Transverse colon (tissue), 4 donors: ENCODE data around the gene UNC13C. TPM values are rescaled to one million over a fixed set of nuclear protein-coding genes. Genes with fewer than 3 reads are reported as not detected.

Source experiments
- DNase-seq: peaks from one replicate; pipeline ENCODE4 v3.0.0-alpha.2; 2019
- H3K27ac ChIP-seq, 4 donors: fragments of 200-600 bp; sonication (generic); 2 replicates each; pipeline ENCODE4 v1.5.1; 2016 to 2018; ENCODE audit warnings: inconsistent platforms in 4 of 4
- H3K27me3 ChIP-seq: fragments of 200-600 bp; sonication (generic); 2 replicates; pipeline ENCODE4 v1.5.1; 2017; ENCODE audit warnings: inconsistent platforms
- H3K36me3 ChIP-seq, 4 donors: fragments of 200-600 bp; sonication (generic); 2 replicates each; pipeline ENCODE4 v1.5.1; 2017 to 2019; ENCODE audit warnings: inconsistent platforms in 4 of 4
- H3K4me1 ChIP-seq, 4 donors: fragments of 200-600 bp; sonication (generic); 2 replicates each; pipeline ENCODE4 v1.5.1; 2017 to 2020; ENCODE audit warnings: inconsistent platforms in 4 of 4
- H3K4me3 ChIP-seq, 4 donors: fragments of 200-600 bp; sonication (generic); 1 replicate in 1 of 4; 2 replicates in 3 of 4; pipeline versions ENCODE4 v1.5.1 to v1.6.1; 2017 to 2019; ENCODE audit warnings: inconsistent platforms in 4 of 4
- H3K9me3 ChIP-seq, 2 donors: fragments of 200-600 bp; sonication (generic); 2 replicates each; pipeline ENCODE4 v1.5.1; 2017 to 2019; ENCODE audit warnings: inconsistent platforms in 2 of 2
- EP300 ChIP-seq: sonication (generic); formaldehyde crosslinking; IDR thresholded peaks from one replicate; pipeline ENCODE4 v1.6.1; 2017; ENCODE audit warnings: antibody characterized with exemption, low read depth
- POLR2A ChIP-seq: fragments of 450-650 bp; IDR thresholded peaks from one replicate; pipeline ENCODE4 v1.6.1; 2016; ENCODE audit warnings: antibody characterized with exemption, mild to moderate bottlenecking, moderate library complexity
- POLR2AphosphoS5 ChIP-seq, 3 donors: sonication (generic); formaldehyde crosslinking; IDR thresholded peaks; one replicate each; pipeline ENCODE4 v1.6.1; 2016; ENCODE audit warnings: antibody characterized with exemption in 3 of 3
- WGBS, 2 donors: methylation state at CpG; one replicate each; pipeline ENCODE4 v1.1.5; 2018; ENCODE audit warnings: low coverage in 1 of 2; 5-methylcytosine and 5-hydroxymethylcytosine counted together
- in situ Hi-C, 4 donors: fragments of 200-750 bp; cut with MboI; loops; one replicate each; pipeline versions ENCODE4 v1.15.0 to v1.15.1; 2017; ENCODE audit warnings: low sequenced_read_pairs in 3 of 4, low pct_ligation_motif_present in 1 of 4, low pct_unique_long_range_greater_than_20kb in 1 of 4
- intact Hi-C: fragments of 100-400 bp; cut with DNase I; formaldehyde crosslinking; loops from one replicate; pipeline ENCODE4 v1.15.1; 2023; ENCODE audit warnings: low total_unique reads
- total RNA-seq, 4 donors: library from RNA; depleted of rRNA; stranded (reverse); fragments of >200 nt; gene quantifications; one replicate each; pipeline ENCODE4 v1.1.0, GENCODE V29; 2016
- TF ChIP-seq, protein P1 (sequence below), 5 experiments: fragments of 200-600 bp in 3 of 5; fragments of 450-650 bp in 2 of 5; sonication (generic) in 3 of 5; IDR thresholded peaks; 1 replicate in 2 of 5; 2 replicates in 3 of 5; pipeline ENCODE4 v1.5.1; 2016 to 2017; ENCODE audit warnings: antibody characterized with exemption in 5 of 5, inconsistent platforms in 3 of 5, mild to moderate bottlenecking in 2 of 5, moderate library complexity in 1 of 5

UNC13C gene
- total RNA-seq, 4 donors from 2014 or later: 0.32 to 0.41 (median 0.40) TPM; not detected in 1

DNA sequence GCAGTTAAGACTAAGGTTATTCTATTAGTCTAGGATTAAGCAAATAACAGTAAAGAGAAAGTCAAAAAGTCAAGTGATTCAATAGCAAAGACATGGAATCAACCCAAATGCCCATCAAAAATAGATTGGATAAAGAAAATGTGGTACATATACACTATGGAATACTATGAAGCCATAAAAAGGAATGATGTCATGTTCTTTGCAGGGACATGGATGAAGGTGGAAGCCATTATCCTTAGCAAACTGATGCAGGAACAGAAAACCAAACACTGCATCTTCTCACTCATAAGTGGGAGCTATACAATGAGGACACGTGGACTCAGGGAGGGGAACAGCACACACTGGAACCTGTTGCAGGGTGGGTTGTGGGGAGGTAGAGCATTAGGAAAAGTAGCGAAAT, 29.0 kb downstream of the UNC13C start:
- no peak overlapping the region for H3K27ac ChIP-seq
- WGBS, 2 donors: 77 to 86% methylated on average over 2 of the region's 2 CpGs
- H3K4me3 ChIP-seq: no peak overlapping the region
- TF ChIP-seq POLR2AphosphoS5 (IDR thresholded peaks at IDR 0.05) (no peak), EP300 (no peak), POLR2A (no peak)
- TF ChIP-seq, protein P1, sequence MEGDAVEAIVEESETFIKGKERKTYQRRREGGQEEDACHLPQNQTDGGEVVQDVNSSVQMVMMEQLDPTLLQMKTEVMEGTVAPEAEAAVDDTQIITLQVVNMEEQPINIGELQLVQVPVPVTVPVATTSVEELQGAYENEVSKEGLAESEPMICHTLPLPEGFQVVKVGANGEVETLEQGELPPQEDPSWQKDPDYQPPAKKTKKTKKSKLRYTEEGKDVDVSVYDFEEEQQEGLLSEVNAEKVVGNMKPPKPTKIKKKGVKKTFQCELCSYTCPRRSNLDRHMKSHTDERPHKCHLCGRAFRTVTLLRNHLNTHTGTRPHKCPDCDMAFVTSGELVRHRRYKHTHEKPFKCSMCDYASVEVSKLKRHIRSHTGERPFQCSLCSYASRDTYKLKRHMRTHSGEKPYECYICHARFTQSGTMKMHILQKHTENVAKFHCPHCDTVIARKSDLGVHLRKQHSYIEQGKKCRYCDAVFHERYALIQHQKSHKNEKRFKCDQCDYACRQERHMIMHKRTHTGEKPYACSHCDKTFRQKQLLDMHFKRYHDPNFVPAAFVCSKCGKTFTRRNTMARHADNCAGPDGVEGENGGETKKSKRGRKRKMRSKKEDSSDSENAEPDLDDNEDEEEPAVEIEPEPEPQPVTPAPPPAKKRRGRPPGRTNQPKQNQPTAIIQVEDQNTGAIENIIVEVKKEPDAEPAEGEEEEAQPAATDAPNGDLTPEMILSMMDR (IDR thresholded peaks at IDR 0.05): no peak
- in situ Hi-C loops (no loop called here), intact Hi-C loops (no loop called here)
- no peaks in the 10 kb centered on the region for H3K27me3 ChIP-seq
- H3K4me1 ChIP-seq: no peaks in the 10 kb centered on the region
- no peaks in the 10 kb centered on the region for H3K9me3 ChIP-seq
- DNase-seq: no peak
- no peaks in the 10 kb centered on the region for H3K36me3 ChIP-seq

DNA sequence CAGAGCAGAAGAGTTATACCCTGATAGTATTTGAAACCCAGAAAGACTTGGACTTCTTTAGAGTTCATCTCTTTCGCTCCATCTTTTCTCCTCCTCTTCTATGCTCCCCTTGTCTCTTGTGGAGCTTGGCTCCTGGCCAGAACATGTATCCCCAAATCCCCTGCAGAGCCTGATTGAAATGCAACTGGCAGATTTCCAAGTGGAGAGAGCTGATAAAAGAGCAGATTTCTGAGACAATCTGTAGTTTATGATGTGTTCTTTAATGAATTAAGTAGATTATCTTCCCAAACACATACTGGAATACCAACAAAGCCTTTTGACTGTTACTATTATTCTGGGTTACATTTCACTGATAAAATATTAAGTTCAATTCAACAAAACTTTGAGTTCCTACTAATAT, 33.4 kb downstream of the UNC13C start:
- Histone ChIP-seq H3K27me3 (no peaks in the 10 kb centered on the region), H3K4me3 (no peak overlapping the region), H3K4me1 (no peaks in the 10 kb centered on the region), H3K27ac (no peak overlapping the region), H3K36me3 (no peaks in the 10 kb centered on the region), H3K9me3 (no peaks in the 10 kb centered on the region)
- TF ChIP-seq POLR2AphosphoS5 (IDR thresholded peaks at IDR 0.05) (no peak), POLR2A (no peak), EP300 (no peak)
- TF ChIP-seq, protein P1 (IDR thresholded peaks at IDR 0.05): no peak
- DNase-seq: no peak
- 60 to 81% methylated on average over 1 of the region's 1 CpG for WGBS, 2 donors
- intact Hi-C loops (no loop called here), in situ Hi-C loops (no loop called here)

DNA sequence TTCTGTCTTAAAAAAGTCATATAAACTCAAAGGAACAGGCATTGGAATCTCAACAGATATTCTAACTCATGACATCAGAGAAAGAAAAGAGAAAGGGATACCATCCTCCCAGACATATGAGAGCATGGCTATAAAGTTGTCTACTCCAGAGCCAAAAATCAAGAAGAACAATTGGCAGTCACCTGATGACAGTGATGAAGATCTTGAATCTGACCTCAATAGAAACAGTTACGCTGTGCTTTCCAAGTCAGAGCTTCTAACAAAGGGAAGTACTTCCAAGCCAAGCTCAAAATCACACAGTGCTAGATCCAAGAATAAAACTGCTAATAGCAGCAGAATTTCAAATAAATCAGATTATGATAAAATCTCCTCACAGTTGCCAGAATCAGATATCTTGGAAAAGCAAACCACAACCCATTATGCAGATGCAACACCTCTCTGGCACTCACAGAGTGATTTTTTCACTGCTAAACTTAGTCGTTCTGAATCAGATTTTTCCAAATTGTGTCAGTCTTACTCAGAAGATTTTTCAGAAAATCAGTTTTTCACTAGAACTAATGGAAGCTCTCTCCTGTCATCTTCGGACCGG, 35.9 kb downstream of the UNC13C start:
- H3K4me1 ChIP-seq: no peaks in the 10 kb centered on the region
- intact Hi-C loops (no loop called here), in situ Hi-C loops (no loop called here)
- H3K9me3 ChIP-seq: no peaks in the 10 kb centered on the region
- H3K36me3 ChIP-seq: no peaks in the 10 kb centered on the region
- WGBS, 2 donors: 71 to 73% methylated on average over 3 to 4 of the region's 4 CpGs
- no peak for TF ChIP-seq POLR2AphosphoS5 (IDR thresholded peaks at IDR 0.05)
- no peak for TF ChIP-seq EP300
- TF ChIP-seq, protein P1 (IDR thresholded peaks at IDR 0.05): no peak
- no peak for TF ChIP-seq POLR2A
- H3K4me3 ChIP-seq: no peak overlapping the region
- DNase-seq: no peak
- H3K27ac ChIP-seq: no peak overlapping the region
- no peaks in the 10 kb centered on the region for H3K27me3 ChIP-seq

DNA sequence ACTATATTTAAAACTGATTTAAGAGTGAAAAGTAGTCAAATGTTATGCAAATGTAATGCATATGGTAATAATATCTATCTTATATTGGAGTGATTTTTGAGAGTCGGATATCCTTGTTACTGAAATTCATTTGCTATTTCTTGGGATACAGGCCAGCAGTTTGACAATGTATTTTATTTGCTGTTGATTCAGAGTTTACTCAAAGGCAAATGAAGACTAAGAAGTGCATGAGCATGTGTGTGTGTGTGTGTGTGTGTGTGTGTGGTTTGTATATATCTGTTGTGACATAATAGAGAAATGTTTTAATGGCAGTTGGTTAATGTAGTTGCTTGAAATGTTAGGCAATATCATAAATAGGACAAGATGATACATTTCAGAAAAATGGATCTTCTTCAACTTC, 39.0 kb downstream of the UNC13C start:
- Histone ChIP-seq H3K4me3 (no peak overlapping the region), H3K9me3 (no peaks in the 10 kb centered on the region), H3K36me3 (no peaks in the 10 kb centered on the region), H3K27me3 (no peaks in the 10 kb centered on the region), H3K4me1 (no peaks in the 10 kb centered on the region), H3K27ac (no peak overlapping the region)
- DNase-seq: no peak
- TF ChIP-seq POLR2A (no peak), EP300 (no peak), POLR2AphosphoS5 (IDR thresholded peaks at IDR 0.05) (no peak)
- TF ChIP-seq, protein P1 (IDR thresholded peaks at IDR 0.05): no peak
- intact Hi-C loops: no loop called here
- whole genome bisulfite sequencing, 2 donors: 75 to 76% methylated on average over 1 of the region's 1 CpG
- in situ Hi-C loops: no loop called here
